ENCODE data around the gene GASK1A.

- TF ChIP-seq CTCF (conservative IDR thresholded peaks at IDR 0.05; ENCODE audit: low read depth in 2 of 2) (no peak), CREB1 (CRISPR knock-in tag; IDR thresholded peaks at IDR 0.05; ENCODE audit: low read depth) (no peak), ETS1 (IDR thresholded peaks at IDR 0.05) (no peak), EZH2 (IDR thresholded peaks at IDR 0.05; ENCODE audit: low read depth, unreplicated experiment) (no peak), REST (IDR thresholded peaks at IDR 0.05; ENCODE audit: unreplicated experiment) (no peak), POLR2AphosphoS5 (IDR thresholded peaks at IDR 0.05; ENCODE audit: low read depth) (no peak)
Observed at GRCh38 chr3:42934111-42934510, 45.0 kb upstream of the GASK1A start.

Data from GM23338 (cell line).